GM12878 (cell line): ENCODE measurements around the gene VANGL1. TPM values are rescaled to one million over a fixed set of nuclear protein-coding genes. Genes with fewer than 3 reads are reported as not detected.
A peak's percentile ranks its signal among the peaks of the same experiment; 100 is the strongest.

Source experiments
- BCL11A ChIP-seq: IDR thresholded peaks from 2 replicates; pipeline ENCODE4 v1.6.1; 2011; ENCODE audit warnings: low read depth, low read length
- BRCA1 ChIP-seq: IDR thresholded peaks from 2 replicates; pipeline ENCODE4 v1.6.1; 2011; ENCODE audit warnings: low read depth, low read length, improper control_type of control experiment
- HDGF ChIP-seq: fragments of 450-650 bp; IDR thresholded peaks from 2 replicates; pipeline ENCODE4 v1.6.1; 2016; ENCODE audit warnings: antibody characterized with exemption
- IKZF2 ChIP-seq, 2 experiments: fragments of 450-650 bp; IDR thresholded peaks; 2 replicates each; pipeline ENCODE4 v1.6.1; 2017; ENCODE audit warnings: mild to moderate bottlenecking in 2 of 2, moderate library complexity in 2 of 2
- PAX5 ChIP-seq: IDR thresholded peaks from 2 replicates; pipeline ENCODE4 v1.6.1; 2011; ENCODE audit warnings: low read depth, low read length, borderline replicate concordance
- PAX8 ChIP-seq: fragments of 450-650 bp; IDR thresholded peaks from 2 replicates; pipeline ENCODE4 v1.6.1; 2017; ENCODE audit warnings: mild to moderate bottlenecking, moderate library complexity
- RELA ChIP-seq: fragments of 450-650 bp; IDR thresholded peaks from 2 replicates; pipeline ENCODE4 v1.8.0; 2014; ENCODE audit warnings: borderline replicate concordance; ENCODE audit not compliant: partially characterized antibody
- RFX5 ChIP-seq: IDR thresholded peaks from 2 replicates; pipeline ENCODE4 v1.6.1; 2011; ENCODE audit warnings: low read depth, low read length, improper control_type of control experiment
- RUNX3 ChIP-seq: IDR thresholded peaks from 2 replicates; pipeline ENCODE4 v1.6.1; 2012; ENCODE audit warnings: low read length, inconsistent platforms
- SPI1 ChIP-seq: IDR thresholded peaks from 2 replicates; pipeline ENCODE4 v1.6.1; 2011; ENCODE audit warnings: low read depth, mild to moderate bottlenecking, low read length, moderate library complexity, borderline replicate concordance; ENCODE audit not compliant: insufficient read depth
- TBL1XR1 ChIP-seq: IDR thresholded peaks from 2 replicates; pipeline ENCODE4 v1.6.1; 2012; ENCODE audit warnings: low read depth, low read length, improper control_type of control experiment
- WRNIP1 ChIP-seq: IDR thresholded peaks from 2 replicates; pipeline ENCODE4 v1.6.1; 2011; ENCODE audit warnings: low read depth, low read length, improper control_type of control experiment, borderline replicate concordance
- polyA plus RNA-seq, 11 experiments: library from polyadenylated mRNA; depleted of rRNA in 4 of 11; unstranded in 6 of 11; stranded (reverse) in 5 of 11; fragments of >200 nt; fragmentation: Nextera tagmentation in 4 of 11; fragmentation: Illumina TruSeq in 1 of 11; extraction: Ambion mirVana in 4 of 11; extraction: Trizol in 1 of 11; gene quantifications; 1 replicate in 1 of 11; 2 replicates in 10 of 11; pipeline versions ENCODE4 v1.2.1 to v1.2.3, GENCODE V29; 2011 to 2016; ENCODE audit warnings: inconsistent platforms in 2 of 11, missing spikeins in 2 of 11, low read depth in 1 of 11
- total RNA-seq, 4 experiments: library from RNA; depleted of rRNA in 3 of 4; stranded (reverse); fragments of >200 nt in 3 of 4; fragmentation: Illumina TruSeq in 1 of 4; extraction: Trizol in 1 of 4; gene quantifications; 2 replicates each; pipeline versions ENCODE4 v1.2.1 to v1.2.3, GENCODE V29; 2013 to 2021
- TF ChIP-seq, protein P1 (sequence below): fragments of 150-350 bp; IDR thresholded peaks from 2 replicates; pipeline ENCODE4 v1.6.1; 2016; ENCODE audit warnings: low read depth, low read length
- TF ChIP-seq, protein P2 (sequence below): IDR thresholded peaks from 2 replicates; pipeline ENCODE4 v1.6.1; 2012; ENCODE audit warnings: low read depth, low read length, improper control_type of control experiment
- TF ChIP-seq, protein P3 (sequence below): fragments of 450-650 bp; formaldehyde crosslinking; IDR thresholded peaks from 2 replicates; pipeline ENCODE4 v1.4.0; 2022; ENCODE audit warnings: mild to moderate bottlenecking, moderate library complexity

VANGL1 gene
- total and polyA plus RNA-seq, 10 of the 15 experiments (the other 5 are each of a cell fraction or from before 2014, with no cell fraction given), result 0.71 to 12.9 (median 6.3) TPM

DNA sequence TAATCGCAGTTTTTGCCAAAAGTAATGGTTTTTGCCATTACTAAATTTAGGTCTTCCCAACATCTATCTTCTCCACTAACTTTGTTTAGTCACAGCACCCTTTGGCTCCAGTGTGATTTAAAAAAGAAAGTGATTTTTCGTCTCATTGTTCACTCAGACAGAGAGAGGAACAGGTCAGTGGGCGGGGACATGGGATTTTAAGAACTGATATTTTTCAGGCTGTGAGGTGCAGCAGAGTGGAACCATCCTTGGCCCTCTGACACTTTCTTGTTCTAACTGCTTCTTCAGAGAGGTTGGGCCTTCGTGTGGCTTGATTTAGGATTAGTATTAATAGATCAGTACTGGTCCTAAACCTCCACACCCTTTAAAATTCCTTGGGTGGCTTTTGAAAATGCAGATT, 88.0 kb downstream of the VANGL1 start (continued):
- TF ChIP-seq, protein P1, sequence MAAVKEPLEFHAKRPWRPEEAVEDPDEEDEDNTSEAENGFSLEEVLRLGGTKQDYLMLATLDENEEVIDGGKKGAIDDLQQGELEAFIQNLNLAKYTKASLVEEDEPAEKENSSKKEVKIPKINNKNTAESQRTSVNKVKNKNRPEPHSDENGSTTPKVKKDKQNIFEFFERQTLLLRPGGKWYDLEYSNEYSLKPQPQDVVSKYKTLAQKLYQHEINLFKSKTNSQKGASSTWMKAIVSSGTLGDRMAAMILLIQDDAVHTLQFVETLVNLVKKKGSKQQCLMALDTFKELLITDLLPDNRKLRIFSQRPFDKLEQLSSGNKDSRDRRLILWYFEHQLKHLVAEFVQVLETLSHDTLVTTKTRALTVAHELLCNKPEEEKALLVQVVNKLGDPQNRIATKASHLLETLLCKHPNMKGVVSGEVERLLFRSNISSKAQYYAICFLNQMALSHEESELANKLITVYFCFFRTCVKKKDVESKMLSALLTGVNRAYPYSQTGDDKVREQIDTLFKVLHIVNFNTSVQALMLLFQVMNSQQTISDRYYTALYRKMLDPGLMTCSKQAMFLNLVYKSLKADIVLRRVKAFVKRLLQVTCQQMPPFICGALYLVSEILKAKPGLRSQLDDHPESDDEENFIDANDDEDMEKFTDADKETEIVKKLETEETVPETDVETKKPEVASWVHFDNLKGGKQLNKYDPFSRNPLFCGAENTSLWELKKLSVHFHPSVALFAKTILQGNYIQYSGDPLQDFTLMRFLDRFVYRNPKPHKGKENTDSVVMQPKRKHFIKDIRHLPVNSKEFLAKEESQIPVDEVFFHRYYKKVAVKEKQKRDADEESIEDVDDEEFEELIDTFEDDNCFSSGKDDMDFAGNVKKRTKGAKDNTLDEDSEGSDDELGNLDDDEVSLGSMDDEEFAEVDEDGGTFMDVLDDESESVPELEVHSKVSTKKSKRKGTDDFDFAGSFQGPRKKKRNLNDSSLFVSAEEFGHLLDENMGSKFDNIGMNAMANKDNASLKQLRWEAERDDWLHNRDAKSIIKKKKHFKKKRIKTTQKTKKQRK, result no peak
- TF ChIP-seq PAX5 (peak; percentile 100), RELA (no peak), PAX8 (no peak), RFX5 (no peak), BRCA1 (no peak), WRNIP1 (no peak), TBL1XR1 (no peak), HDGF (no peak), BCL11A (no peak), RUNX3 (0 out of 2 replicates have a peak, but pooled peaks have one; percentile 23), IKZF2 (IDR thresholded peaks at IDR 0.05) (peak; percentile 37 to 51; a peak in 1 of 4 replicates), SPI1 (peak; percentile 85)
- TF ChIP-seq, protein P2, sequence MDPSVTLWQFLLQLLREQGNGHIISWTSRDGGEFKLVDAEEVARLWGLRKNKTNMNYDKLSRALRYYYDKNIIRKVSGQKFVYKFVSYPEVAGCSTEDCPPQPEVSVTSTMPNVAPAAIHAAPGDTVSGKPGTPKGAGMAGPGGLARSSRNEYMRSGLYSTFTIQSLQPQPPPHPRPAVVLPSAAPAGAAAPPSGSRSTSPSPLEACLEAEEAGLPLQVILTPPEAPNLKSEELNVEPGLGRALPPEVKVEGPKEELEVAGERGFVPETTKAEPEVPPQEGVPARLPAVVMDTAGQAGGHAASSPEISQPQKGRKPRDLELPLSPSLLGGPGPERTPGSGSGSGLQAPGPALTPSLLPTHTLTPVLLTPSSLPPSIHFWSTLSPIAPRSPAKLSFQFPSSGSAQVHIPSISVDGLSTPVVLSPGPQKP, result no peak
- TF ChIP-seq, protein P3, sequence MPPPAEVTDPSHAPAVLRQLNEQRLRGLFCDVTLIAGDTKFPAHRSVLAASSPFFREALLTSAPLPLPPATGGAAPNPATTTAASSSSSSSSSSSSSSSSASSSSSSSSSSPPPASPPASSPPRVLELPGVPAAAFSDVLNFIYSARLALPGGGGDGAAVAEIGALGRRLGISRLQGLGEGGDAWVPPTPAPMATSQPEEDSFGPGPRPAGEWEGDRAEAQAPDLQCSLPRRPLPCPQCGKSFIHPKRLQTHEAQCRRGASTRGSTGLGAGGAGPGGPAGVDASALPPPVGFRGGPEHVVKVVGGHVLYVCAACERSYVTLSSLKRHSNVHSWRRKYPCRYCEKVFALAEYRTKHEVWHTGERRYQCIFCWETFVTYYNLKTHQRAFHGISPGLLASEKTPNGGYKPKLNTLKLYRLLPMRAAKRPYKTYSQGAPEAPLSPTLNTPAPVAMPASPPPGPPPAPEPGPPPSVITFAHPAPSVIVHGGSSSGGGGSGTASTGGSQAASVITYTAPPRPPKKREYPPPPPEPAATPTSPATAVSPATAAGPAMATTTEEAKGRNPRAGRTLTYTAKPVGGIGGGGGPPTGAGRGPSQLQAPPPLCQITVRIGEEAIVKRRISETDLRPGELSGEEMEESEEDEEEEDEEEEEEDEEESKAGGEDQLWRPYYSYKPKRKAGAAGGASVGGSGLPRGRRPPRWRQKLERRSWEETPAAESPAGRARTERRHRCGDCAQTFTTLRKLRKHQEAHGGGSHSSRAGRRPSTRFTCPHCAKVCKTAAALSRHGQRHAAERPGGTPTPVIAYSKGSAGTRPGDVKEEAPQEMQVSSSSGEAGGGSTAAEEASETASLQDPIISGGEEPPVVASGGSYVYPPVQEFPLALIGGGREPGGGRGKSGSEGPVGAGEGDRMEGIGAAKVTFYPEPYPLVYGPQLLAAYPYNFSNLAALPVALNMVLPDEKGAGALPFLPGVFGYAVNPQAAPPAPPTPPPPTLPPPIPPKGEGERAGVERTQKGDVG (CRISPR knock-in tag), result no peak
- TF ChIP-seq, all 136 proteins: peak for 9
